AG09319 (cell line): ENCODE measurements around the gene NFASC.

Experiments
- DNase-seq: peaks from one replicate; pipeline ENCODE4 v3.0.0-alpha.2; 2010; ENCODE audit warnings: low read depth; ENCODE audit errors: extremely low read depth
- TF ChIP-seq, protein P1 (sequence below): IDR thresholded peaks from 2 replicates; pipeline ENCODE4 v1.5.1; 2011; ENCODE audit warnings: low read depth, mild to moderate bottlenecking, inconsistent platforms, low read length, moderate library complexity

Gene NFASC

DNA sequence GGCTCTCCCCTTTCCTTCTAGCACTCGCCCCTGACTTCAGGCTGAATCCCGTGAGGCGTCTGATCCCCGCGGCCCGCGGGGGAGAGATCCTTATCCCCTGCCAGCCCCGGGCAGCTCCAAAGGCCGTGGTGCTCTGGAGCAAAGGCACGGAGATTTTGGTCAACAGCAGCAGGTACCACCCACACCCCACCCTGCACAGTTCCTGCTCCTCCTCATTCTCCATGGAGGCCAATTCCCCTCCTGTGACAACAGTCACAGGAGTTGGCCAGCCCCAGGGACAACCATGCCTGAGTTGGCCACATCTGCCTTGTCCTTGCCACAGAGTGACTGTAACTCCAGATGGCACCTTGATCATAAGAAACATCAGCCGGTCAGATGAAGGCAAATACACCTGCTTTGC is 193.6 kb downstream of the NFASC start:
- TF ChIP-seq, protein P1, sequence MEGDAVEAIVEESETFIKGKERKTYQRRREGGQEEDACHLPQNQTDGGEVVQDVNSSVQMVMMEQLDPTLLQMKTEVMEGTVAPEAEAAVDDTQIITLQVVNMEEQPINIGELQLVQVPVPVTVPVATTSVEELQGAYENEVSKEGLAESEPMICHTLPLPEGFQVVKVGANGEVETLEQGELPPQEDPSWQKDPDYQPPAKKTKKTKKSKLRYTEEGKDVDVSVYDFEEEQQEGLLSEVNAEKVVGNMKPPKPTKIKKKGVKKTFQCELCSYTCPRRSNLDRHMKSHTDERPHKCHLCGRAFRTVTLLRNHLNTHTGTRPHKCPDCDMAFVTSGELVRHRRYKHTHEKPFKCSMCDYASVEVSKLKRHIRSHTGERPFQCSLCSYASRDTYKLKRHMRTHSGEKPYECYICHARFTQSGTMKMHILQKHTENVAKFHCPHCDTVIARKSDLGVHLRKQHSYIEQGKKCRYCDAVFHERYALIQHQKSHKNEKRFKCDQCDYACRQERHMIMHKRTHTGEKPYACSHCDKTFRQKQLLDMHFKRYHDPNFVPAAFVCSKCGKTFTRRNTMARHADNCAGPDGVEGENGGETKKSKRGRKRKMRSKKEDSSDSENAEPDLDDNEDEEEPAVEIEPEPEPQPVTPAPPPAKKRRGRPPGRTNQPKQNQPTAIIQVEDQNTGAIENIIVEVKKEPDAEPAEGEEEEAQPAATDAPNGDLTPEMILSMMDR: no peak
- no peak for DNase-seq

DNA sequence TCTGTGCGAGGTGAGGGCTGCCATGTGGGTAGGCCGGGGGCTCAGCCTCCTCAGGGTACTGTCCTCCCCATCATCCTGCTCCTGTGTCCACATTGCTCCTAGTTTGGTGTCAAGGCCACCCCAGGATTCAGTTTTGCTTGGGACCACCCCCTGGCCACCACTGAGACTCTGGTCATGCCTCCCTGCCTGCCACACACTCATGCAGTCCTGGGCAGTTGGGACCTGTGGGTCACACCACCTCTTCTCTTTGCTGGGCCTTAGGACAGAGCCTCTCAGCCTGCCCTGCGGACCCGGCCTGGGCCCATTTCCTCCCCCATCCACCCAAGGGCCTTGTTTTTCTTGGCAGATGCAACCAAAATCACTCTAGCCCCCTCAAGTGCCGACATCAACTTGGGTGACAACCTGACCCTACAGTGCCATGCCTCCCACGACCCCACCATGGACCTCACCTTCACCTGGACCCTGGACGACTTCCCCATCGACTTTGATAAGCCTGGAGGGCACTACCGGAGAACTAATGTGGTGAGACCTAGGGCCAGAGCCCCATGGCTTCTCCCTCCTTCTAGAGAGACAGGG is 194.2 kb downstream of the NFASC start:
- TF ChIP-seq, protein P1: no peak
- no peak for DNase-seq

DNA sequence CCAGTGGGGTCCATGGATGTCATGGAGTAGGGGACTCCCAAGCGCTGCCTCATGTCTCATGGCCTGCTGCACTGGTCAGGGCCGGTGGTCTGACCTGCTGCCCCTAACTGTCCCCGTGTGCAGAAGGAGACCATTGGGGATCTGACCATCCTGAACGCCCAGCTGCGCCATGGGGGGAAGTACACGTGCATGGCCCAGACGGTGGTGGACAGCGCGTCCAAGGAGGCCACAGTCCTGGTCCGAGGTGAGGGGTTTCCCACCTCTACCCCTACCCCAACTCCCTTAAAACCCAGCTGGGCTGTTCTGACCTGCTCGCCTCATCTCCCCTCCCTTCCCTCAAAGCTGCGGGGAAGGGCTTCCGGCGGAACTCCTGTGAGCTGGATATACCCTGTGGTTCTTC is 195.0 kb downstream of the NFASC start:
- TF ChIP-seq, protein P1: no peak
- no peak for DNase-seq

DNA sequence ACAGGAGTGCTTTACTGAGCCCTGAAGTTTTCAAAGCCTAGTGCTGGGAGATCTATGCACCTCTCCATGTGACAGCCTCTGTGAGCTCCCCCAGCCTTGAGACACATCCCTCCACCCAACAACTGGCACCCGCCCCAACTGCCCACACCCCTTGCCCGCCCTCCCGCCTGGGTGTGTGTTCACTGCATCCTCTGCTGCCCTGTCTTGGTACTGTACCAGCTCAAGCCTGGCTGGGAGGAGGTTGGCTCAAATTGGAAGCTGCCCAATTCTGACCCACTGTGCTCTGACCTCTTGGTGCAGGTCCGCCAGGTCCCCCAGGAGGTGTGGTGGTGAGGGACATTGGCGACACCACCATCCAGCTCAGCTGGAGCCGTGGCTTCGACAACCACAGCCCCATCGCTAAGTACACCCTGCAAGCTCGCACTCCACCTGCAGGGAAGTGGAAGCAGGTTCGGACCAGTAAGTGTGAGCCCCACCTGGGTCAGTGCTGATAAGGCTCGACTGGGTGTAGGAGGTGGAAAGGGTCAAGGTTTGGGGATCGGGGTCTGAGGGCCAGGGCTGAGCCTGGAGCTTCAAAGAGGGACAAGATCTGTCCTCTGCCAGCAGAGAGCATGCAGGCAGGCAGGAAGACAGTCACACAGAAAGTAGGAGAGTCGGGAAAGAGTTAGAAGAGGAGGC is 195.6 kb downstream of the NFASC start:
- TF ChIP-seq, protein P1: no peak; the same call in 1 of the 2 replicates
- DNase-seq: no peak

DNA sequence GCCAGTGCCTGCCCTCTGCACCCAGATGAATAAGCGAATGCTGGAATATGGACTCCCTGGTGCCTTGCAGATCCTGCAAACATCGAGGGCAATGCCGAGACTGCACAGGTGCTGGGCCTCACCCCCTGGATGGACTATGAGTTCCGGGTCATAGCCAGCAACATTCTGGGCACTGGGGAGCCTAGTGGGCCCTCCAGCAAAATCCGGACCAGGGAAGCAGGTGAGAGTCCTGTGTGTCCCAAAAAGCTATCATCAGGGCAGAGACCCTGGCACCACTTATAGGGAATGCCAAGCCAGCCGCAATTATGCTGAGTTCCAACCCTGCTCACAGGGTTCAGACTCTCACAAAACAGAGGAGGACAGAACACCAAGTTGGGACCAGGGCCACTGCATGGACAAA is 196.4 kb downstream of the NFASC start:
- DNase-seq: no peak
- TF ChIP-seq, protein P1: no peak

DNA sequence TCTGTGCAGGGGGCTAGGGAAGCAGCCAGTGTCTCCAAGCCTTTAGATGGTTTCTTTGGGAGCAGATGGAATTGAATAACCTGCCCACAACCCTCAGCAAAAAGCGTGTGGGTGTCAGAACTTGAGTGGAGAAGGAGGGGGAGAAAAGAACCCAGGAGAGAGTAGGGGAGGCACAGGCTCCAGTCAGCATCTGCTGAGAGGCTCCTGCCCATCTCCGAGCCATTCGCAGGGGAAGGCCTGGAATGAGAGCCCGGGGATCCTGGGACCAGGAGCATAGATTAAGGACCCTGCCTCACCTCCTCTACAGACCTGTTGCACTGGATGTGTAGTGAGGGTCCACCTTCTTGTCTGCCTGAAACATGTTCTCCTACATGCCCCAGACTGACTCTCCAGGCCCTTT is 197.3 kb downstream of the NFASC start:
- no peak for DNase-seq
- TF ChIP-seq, protein P1: no peak

DNA sequence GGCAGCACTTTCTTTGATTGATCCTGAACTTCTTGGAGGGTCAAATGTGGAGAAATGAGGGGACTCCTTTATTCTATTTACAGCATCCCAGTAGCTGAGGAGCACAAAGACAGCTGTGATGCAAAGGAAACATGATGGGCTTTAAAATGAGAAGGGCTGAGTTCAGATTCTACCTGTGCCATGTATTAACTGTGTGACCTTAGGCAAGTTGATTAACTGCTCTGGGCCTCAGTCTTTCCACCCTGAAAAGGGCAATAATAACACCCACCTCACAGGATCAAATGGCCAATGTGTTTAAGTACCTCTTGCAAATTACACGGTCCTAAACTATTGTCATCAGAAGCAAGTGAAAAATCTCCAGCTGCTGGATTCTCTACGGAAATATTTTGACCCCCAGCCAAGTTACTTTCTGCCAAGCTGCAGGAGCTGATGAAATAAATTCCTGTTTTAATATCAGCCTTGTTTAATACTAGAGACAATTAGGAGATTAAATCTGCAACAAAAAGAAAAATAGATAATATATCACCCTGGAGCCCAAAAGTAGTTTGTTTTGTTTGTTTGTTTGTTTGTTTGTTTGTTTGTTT is 197.9 kb downstream of the NFASC start:
- TF ChIP-seq, protein P1: no peak
- DNase-seq: no peak
